Heart left ventricle (tissue), 13 donors: ENCODE measurements around the gene SCYGR3.

Experiments
- CTCF ChIP-seq, 12 donors: fragments of 200-600 bp; sonication (generic) in 4 of 12; IDR thresholded peaks; one replicate each; pipeline versions ENCODE4 v1.5.0 to v1.8.0; 2018 to 2022; ENCODE audit warnings: antibody characterized with exemption in 12 of 12, mild to moderate bottlenecking in 5 of 12
- POLR2A ChIP-seq, 2 donors: fragments of 450-650 bp; IDR thresholded peaks; one replicate each; pipeline ENCODE4 v1.6.1; 2017; ENCODE audit warnings: antibody characterized with exemption in 2 of 2, mild to moderate bottlenecking in 2 of 2, moderate library complexity in 2 of 2
- donor health status: ischemic (EF 13 %, LVEDD 7.1; RV severe dilation, severe dysfunction).
- donor health status: DM: no; HTN: yes; CAD: no.
- donor health status: DM: no; HTN: no; CAD: no.
- donor health status: ischemic (EF 25% LVEDD 6.9; RV normal size, moderate dysfunction).
- donor health status: ischemic (EF 25% LVEDD 5.7; RV mildly dilated, moderate dysfunction).
- donor health status: ischemic (EF 35%, LVEDD 5.7; RV mildly dilated, moderate dysfunction).
- donor health status: nonischemic (EF 11% LVEDD 7.7; RV severe dilation, severe dysfunction).
- donor health status: DM: yes; HTN: yes; CAD: no.
- donor health status: PGD.
- donor health status: ischemic (EF 29% LVEDD 5.4; RV normal size, mild dysfunction).
- donor health status: nonischemic (EF 23%, LVEDD 6.1; RV moderate dilation, normal function).

- TF ChIP-seq CTCF (IDR thresholded peaks at IDR 0.05) (no peak), POLR2A (IDR thresholded peaks at IDR 0.05) (no peak)
Measured at GRCh38 chr2:227606476-227606875, 8.2 kb downstream of the SCYGR3 start.
